H4 (cell line): Measurements from ENCODE around the gene PDGFA. TPM values are rescaled to one million over a fixed set of nuclear protein-coding genes. Genes with fewer than 3 reads are reported as not detected.
A peak's percentile ranks its signal among the peaks of the same experiment; 100 is the strongest.

Experiments used
- DNase-seq: peaks from one replicate; pipeline ENCODE4 v3.0.0-alpha.2; 2015; ENCODE audit warnings: low spot score
- total RNA-seq: library from RNA; depleted of rRNA; stranded (reverse); fragments of >200 nt; shearing (Covaris generic); gene quantifications from 2 replicates; pipeline ENCODE4 v1.2.3, GENCODE V29; 2014

Gene PDGFA
- total RNA-seq, 1 experiment from 2014 or later = 37.3 TPM

- DNase-seq = no peak
Observed at GRCh38 chr7:474605-475424, 44.8 kb downstream of the PDGFA start.

DNA sequence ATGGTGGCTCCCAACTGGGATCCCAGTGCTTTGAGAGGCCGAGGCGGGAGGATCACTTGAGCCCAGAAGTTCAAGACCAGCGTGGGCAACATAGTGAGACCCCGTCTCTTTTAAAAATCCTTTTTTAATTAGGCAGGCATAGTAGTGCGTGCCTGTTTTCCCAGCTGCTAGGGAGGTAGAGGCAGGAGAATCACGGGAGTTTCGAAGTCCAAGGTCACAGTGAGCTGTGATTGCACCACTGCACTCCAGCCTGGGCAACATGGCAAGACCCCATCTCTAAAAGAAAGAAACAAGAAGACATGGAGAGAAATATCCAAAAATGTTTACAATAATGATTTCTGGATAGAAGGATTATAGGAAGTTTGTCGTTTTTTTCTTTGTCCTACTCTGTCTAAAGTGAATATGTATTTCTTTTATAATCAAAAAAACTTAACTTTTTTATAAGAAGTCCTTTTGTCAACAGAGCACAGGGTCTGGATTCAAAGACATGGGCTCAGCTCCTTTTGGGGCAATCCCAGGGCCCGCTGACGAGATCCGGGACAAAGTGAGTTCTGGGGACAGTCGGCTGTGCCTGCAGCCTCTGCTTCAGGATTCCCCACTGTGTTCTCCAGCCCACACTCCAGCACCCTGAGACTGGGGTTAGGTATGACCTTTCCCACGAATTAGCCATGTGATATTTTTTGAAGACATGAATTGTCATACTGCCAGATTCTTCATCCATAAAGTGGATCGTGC is 45.6 kb downstream of the PDGFA start:
- DNase-seq = no peak

- no peak for DNase-seq
Observed at GRCh38 chr7:473211-473734, 46.4 kb downstream of the PDGFA start.

DNA sequence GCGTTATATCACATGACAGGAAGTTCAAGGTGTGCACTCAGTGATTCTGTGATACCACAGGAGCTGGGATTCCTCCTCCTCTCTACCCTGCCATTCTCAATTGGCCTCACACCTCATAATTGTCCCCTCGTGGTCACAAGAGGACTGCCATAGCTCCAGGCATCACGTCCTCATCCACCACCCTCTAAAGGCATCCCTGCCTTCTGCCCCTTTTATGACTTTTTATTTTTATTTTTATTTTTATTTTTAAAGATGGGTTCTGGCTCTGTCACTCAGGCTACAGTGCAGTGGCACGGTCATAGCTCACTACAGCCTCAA is 47.0 kb downstream of the PDGFA start:
- no peak for DNase-seq

- peak; percentile 99 for DNase-seq
Observed at GRCh38 chr7:471866-472639, 47.6 kb downstream of the PDGFA start.

- no peak for DNase-seq
Observed at GRCh38 chr7:471191-471865, 48.3 kb downstream of the PDGFA start.

DNA sequence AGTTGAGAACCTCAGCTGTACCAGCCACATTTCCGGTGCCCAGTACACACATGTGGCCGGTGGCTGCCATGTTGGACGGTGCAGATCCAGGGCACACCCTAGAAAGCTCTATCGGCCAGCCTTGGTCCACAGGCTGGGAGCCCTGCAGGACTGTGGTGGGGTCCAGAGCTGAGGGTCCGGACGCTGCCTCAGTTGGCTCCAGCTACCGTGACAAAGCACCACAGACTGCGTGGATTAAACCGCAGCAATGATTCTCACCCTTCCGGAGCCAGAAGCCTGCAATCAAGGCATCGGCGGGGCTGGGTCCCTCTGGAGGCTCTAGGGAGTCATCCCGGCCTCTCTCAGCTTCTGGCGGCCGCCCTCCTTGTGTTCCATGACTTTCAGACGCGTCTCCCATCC is 50.1 kb downstream of the PDGFA start:
- DNase-seq = no peak

DNA sequence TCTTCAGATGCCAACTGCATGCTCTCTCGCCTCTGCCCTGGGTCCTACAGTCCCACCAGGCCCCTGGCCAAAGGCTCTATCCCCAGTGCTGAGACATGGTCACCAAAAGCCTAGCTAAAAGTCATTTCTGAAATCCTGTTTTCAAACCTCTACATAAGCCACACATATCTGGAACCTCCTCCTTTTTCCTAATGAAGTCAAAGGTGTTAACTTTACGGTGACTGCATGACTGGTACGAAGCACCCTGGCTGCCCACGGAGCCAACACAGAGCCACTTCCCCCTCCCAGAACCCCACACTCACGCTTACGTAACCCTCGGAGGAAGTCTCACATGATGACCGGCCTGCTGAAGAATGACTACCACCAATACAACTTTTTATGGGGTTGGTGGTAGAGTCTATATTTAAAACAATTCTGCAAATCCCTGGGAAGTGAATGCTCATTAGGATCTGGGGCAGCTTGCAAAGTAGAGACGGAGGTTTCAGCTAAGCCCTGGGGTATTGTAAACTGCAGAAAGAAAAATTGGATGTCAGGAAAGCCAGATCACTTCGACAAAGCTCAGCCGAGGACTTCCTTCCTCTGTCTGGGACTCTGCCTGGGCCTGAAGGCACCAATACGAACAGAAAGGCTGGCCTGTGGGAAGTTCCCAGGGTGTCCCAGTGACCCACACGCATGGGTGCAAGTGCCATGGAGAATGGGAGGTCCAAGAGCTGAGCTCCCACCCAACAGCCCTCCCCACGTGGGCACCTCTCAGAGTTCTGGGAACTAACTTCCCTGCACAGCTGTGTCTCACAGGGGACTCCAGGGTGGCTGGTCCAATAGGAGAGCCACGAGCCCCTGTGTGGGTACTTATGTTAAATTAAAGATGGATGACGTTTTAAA is 50.7 kb downstream of the PDGFA start:
- peak; percentile 75 for DNase-seq

DNA sequence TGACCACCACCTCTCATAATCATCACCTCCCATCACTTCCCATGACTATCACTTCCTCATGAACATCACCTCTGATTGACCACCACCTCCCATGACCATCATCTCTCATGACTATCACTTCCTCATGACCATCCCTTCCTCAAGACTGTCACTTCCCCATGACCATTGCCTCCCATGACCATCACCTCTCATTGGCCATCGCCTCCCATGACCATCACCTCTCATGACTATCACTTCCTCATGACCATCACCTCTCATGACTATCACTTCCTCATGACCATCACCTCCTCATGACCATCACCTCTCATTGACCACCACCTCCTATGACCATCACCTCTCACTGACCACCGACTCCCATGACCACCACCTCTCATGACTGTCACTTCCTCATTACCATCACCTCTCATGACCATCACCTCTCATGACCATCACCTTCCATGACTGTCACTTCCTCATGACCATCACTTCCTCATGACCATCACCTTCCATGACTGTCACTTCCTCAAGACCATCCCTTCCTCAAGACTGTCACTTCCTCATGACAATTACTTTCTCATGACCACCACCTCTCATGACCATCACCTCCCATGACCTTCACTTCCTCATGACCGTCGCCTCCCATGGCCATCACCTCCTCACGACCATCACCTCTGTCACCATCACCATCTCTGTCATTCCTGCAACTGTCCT is 51.6 kb downstream of the PDGFA start:
- no peak for DNase-seq

- DNase-seq = no peak
Observed at GRCh38 chr7:467393-467828, 52.2 kb downstream of the PDGFA start.

DNA sequence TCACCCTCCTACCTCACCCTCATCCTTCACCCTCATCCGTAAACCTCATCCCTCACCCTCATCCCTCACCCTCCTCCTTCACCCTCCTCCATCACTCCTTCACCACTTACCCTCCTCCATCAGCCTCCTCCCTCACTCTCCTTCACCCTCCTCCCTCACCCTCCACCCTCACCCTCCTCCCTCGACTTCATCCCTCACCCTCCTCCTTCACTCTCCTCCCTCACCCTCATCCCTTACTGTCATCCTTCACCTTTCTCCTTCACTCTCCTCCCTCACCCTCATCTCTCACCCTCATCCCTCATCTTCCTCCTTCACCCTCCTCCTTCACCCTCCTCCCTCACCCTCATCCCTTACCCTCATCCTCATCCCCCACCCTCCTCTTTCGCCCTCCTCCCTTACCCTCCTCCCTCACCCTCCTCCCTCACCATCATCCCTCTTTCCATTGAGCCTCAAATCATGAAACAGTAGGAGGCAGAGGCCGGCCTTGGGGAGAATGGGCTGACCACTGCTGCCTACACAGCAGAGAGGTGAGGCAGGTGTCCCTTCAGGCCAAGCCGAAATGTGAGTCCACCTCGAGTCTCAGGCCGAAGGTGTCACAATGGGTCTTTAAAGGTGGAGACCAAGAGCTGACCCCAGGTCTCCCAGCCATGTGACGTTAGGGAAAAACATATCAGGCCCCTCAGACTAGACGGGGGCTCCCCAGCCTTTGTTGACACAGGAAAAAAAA is 53.0 kb downstream of the PDGFA start:
- DNase-seq = no peak

DNA sequence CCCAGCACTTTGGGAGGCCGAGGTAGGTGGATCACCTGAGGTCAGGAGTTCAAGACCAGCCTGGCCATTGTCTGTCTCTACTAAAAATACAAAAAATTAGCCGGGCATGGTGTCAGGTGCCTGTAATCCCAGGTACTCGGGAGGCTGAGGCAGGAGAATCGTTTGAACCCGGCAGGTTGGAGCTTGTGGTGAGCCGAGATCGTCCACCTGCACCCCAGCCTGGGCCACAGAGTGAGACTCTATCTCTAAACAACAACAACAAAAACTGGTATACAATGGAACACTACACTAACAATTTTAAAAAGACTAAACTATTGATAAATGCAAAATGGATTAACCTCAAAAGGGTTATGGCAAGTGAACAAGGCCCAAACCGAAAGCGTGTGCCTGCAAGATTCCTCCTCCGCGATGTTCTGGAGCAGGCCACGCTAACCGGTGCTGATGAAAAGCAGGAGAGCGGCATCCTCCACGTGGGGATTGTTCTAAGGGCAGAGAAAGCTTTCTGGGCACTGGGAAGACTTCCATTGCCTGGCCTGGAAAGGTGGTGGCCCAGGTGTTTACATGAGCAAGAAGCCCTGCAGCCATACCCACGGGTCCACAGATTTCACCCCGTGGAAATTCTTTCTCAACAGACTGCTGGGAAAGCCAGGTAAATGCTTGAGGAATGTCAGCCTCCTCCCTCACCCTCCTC is 53.8 kb downstream of the PDGFA start:
- DNase-seq = no peak

GRCh38 chr7:464454-465401 is 54.9 kb downstream of the PDGFA start:
- DNase-seq = no peak

- no peak for DNase-seq
Observed at GRCh38 chr7:463817-464453, 55.7 kb downstream of the PDGFA start.

DNA sequence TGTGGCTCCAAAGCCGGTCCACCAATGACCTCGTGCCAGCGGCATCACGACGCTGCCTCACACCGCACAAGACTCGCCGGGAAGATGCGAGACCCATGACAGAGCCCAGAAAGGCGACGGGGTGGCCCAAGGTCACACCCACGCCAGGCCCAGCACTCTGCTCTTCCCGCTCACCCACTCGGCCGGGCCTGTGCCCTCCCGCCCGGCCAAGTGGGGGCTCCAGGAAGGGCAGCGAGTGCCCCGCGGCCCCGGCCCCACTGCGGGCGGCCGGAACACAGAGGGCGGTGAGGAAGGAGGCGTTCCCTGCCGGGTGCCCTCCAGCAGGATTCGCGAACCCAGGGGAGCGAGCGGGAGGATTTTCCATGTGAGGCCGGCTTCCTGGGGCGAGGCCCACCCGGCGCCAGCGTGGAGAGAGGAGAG is 56.3 kb downstream of the PDGFA start:
- no peak for DNase-seq

GRCh38 chr7:462173-463103 is 57.2 kb downstream of the PDGFA start:
- no peak for DNase-seq
